GM13976 (cell line): ENCODE measurements around the gene QTRT2.

Experiments
- DNase-seq: peaks from one replicate; pipeline ENCODE4 v3.0.0; 2012; ENCODE audit warnings: low spot score
- in situ Hi-C: fragments of 300-500 bp; cut with MboI; formaldehyde crosslinking; loops from one replicate; pipeline ENCODE4 v1.12.0; 2022; ENCODE audit warnings: low sequenced_read_pairs, mixed read lengths, inconsistent platforms; ENCODE audit not compliant: unreplicated experiment
- TF ChIP-seq, protein P1 (sequence below): IDR thresholded peaks from 2 replicates; pipeline ENCODE4 v1.5.1; 2012; ENCODE audit warnings: borderline replicate concordance, mild to moderate bottlenecking; ENCODE audit not compliant: insufficient read depth; ENCODE audit errors: extremely low read depth, missing control alignments, control extremely low read depth

The QTRT2 gene

DNA sequence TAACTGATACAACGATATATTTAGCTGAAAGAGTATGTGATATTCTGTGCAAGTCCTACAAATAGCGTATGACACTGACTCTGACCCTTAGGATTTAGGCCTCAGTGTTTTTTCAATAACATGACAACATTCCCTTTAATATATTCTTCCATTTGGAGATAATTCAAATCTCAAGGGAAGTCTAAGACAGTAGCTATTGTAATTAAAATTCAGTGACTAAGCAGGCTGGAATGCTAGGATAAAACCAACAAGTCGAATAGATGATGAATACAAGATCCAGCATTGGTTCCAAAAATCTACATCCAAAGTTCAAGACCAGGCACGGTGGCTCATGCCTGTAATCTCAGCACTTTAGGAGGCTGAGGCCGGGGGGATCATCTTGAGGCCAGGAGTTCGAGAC, 56.2 kb downstream of the QTRT2 start:
- DNase-seq: no peak
- in situ Hi-C loops: no loop called here
- TF ChIP-seq, protein P1, sequence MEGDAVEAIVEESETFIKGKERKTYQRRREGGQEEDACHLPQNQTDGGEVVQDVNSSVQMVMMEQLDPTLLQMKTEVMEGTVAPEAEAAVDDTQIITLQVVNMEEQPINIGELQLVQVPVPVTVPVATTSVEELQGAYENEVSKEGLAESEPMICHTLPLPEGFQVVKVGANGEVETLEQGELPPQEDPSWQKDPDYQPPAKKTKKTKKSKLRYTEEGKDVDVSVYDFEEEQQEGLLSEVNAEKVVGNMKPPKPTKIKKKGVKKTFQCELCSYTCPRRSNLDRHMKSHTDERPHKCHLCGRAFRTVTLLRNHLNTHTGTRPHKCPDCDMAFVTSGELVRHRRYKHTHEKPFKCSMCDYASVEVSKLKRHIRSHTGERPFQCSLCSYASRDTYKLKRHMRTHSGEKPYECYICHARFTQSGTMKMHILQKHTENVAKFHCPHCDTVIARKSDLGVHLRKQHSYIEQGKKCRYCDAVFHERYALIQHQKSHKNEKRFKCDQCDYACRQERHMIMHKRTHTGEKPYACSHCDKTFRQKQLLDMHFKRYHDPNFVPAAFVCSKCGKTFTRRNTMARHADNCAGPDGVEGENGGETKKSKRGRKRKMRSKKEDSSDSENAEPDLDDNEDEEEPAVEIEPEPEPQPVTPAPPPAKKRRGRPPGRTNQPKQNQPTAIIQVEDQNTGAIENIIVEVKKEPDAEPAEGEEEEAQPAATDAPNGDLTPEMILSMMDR: no peak

DNA sequence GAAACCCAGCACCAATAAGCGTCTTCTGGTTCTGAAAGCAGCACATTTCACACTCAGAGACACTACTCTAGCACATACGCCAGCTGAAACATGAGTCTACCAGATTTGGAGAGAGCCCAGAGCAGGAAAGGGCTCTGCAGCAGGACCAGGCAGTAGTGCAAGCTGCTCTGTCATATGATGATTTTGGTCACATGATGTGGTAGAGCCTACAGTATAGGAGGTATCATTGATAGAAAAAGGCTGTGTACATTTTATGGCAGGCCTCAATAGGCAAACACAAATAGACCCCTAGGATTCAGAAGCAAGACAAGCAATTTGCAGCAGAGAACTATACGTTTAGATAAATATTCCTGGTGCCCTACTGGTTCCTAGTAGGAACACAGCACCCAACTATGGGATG, 58.2 kb downstream of the QTRT2 start:
- TF ChIP-seq, protein P1: no peak
- in situ Hi-C loops: no loop called here
- DNase-seq: no peak

DNA sequence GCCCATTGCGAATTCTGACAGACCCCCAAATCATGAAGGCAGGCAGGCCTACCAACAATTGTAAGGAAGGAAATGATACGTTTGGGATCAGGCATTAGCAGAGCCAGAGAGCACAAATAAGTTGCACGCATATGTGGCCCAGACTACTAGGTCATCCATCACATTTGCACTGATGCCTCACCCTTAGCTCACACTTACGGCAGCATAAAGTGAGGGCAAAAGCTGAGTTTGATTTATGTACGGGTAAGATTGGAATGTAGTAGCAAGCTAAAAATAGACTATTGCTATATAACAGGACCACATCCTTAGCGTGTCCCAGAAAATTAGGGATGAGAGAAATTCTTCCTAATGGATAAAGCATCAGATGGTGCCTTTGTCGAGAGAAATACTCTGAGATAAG, 58.6 kb downstream of the QTRT2 start:
- in situ Hi-C loops: no loop called here
- no peak for DNase-seq

DNA sequence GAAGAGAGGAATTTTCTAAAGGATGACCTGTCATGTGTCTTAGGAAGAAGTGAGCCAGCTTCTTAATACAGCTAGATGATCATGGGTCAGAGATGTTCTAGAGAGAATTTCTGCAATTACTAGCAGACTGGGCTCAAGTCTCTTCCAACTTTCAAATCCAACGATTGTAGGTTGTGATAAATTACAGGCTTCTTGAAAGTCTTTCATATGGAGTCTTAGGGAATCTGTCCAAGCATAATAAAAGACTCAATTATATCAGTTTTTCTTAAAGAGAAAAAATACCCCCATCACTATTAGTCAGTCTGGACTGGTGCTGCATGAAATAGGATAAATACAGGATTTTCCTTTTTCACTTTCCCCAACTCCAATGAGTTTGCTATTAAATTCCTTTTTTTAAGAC, 63.2 kb downstream of the QTRT2 start:
- TF ChIP-seq, protein P1: no peak
- in situ Hi-C loops: no loop called here

More for the DNA sequence above, 58.6 kb downstream of the QTRT2 start:
- TF ChIP-seq, protein P1: no peak

DNA sequence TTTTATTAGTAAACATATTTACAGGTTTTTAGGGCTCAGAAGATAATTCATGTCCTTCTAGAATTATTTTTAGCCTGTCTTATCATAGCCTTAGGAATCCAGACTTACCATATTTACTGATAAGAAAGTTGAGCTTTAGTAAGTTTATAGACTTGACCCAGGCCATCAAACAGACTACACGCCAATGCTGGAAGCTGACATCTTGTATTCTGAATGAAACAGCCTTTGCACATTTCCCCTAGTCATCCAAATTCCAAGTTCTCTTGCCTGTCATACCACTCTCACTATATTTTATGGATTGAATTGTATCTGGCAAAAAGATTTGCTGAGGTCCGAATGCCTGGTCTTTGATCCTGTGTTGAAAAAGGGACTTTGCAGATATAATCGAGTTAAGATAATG, 63.7 kb downstream of the QTRT2 start:
- no peak for DNase-seq
- TF ChIP-seq, protein P1: no peak
- in situ Hi-C loops: no loop called here

More for the DNA sequence above, 63.2 kb downstream of the QTRT2 start:
- no peak for DNase-seq

DNA sequence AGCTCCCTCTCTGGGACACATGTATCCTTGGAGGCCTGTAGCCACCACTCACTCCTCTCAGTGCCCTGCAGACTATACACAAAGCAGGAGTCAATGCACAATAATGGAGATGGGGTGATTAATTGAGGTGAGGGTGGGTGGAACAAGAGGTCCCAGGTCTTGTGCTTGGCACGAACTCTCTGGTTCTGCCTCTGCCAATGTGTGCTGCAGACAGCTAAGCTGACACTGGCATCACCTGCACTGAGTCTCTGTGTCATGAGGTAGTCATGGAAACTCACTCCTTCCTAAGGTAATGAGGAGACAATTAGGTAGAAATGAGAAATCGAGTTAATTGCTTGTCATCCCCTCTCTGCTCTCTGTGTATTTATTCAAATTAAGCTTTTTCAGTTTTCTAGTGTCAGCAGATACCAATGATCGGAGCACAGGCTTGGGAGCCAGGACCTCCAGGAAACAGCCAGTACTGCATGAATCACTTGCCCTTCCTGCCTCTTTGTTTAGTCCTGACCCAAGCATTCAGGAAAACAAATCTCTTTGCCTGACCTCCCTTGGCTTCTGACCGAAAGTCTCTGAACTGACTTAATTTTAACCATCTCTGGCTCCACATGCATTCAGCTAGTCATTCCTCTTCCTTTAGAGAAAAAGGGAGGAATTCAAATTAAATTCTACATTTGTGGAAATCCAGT, 65.6 kb downstream of the QTRT2 start:
- in situ Hi-C loops: no loop called here
- TF ChIP-seq, protein P1: no peak
- no peak for DNase-seq
